HepG2 (cell line): ENCODE results near the gene CELF5. TPM values are rescaled to one million over a fixed set of nuclear protein-coding genes. Genes with fewer than 3 reads are reported as not detected.

Source experiments
- ATAC-seq: fragments of 200-7000 bp; cut with Tn5 transposase; 3 replicates; pipeline ENCODE4 v1.9.1; 2020; ENCODE audit warnings: mild to moderate bottlenecking, moderate library complexity
- BruUV-seq: library from RNA; stranded (reverse); fragments of 400-500 nt; replicated peaks from 2 replicates; lab custom pipeline; 2021; lab: Mats Ljungman, UMichigan
- CTCF ChIA-PET: fragments of 300-600 bp; formaldehyde crosslinking; extraction: SDS; loops from one replicate; lab custom pipeline; 2021; ENCODE audit warnings: low total read pairs, inconsistent platforms, low intra/inter-chr PET ratio; lab: Yijun Ruan, JAX
- POLR2A ChIA-PET: fragments of 350-600 bp; sonication (Branson Sonifier 250); formaldehyde crosslinking; loops from one replicate; lab custom pipeline; 2020; ENCODE audit warnings: antibody characterized with exemption, inconsistent platforms; lab: Yijun Ruan, JAX
- DNase-seq: peaks from one replicate; pipeline ENCODE4 v3.0.0-alpha.2; 2015; ENCODE audit warnings: low spot score
- FAIRE-seq: peaks from 3 replicates; lab custom pipeline; 2011; peaks lifted over from hg19 to GRCh38; lab: Jason Lieb, UNC
- H2AFZ ChIP-seq: one replicate; pipeline ENCODE4 v1.6.1; 2011; ENCODE audit warnings: low read length, inconsistent platforms
- H3K27ac ChIP-seq: fragments of 300-600 bp; 3 replicates; pipeline ENCODE4 v1.8.0; 2011; ENCODE audit warnings: mixed run types, mild to moderate bottlenecking, mixed read lengths, low read length, inconsistent platforms; ENCODE audit not compliant: insufficient read depth; ENCODE audit errors: extremely low read length
- H3K27me3 ChIP-seq, 2 experiments: fragments of 200-600 bp in 1 of 2; 2 replicates in 1 of 2; 3 replicates in 1 of 2; pipeline versions ENCODE4 v1.6.0 to v1.8.0; 2011; ENCODE audit warnings: low read length in 2 of 2, mild to moderate bottlenecking in 2 of 2, moderate library complexity in 2 of 2, inconsistent platforms in 1 of 2; ENCODE audit not compliant: insufficient read depth in 2 of 2, control insufficient read depth in 1 of 2
- H3K36me3 ChIP-seq, 2 experiments: fragments of 200-600 bp in 1 of 2; replicated peaks in 1 of 2; 2 replicates in 1 of 2; 3 replicates in 1 of 2; pipeline versions ENCODE4 v1.5.1 to v1.8.0; 2011; ENCODE audit warnings: low read length in 2 of 2, inconsistent platforms in 1 of 2; ENCODE audit not compliant: insufficient read depth in 2 of 2, control insufficient read depth in 1 of 2
- H3K4me1 ChIP-seq: 2 replicates; pipeline ENCODE4 v1.5.1; 2012; ENCODE audit warnings: low read length, inconsistent platforms; ENCODE audit not compliant: insufficient read depth
- H3K4me2 ChIP-seq: 2 replicates; pipeline ENCODE4 v1.6.0; 2011; ENCODE audit warnings: low read depth, low read length, inconsistent platforms
- H3K4me3 ChIP-seq, 3 experiments: fragments of 200-600 bp in 1 of 3; sonication (generic), shearing (Covaris generic) in 1 of 3; replicated peaks in 1 of 3; 2 replicates each; pipeline ENCODE4 v1.5.1; 2011 to 2016; ENCODE audit warnings: low read length in 3 of 3, inconsistent platforms in 2 of 3, low read depth in 2 of 3, mild to moderate bottlenecking in 2 of 3, control low read depth in 1 of 3, mixed read lengths in 1 of 3; ENCODE audit not compliant: insufficient read depth in 1 of 3
- H3K79me2 ChIP-seq: one replicate; pipeline ENCODE4 v1.6.1; 2011; ENCODE audit warnings: low read length, inconsistent platforms; ENCODE audit not compliant: insufficient read depth
- H3K9ac ChIP-seq: 2 replicates; pipeline ENCODE4 v1.6.0; 2011; ENCODE audit warnings: mild to moderate bottlenecking, low read depth, low read length, inconsistent platforms; ENCODE audit not compliant: insufficient read depth
- H3K9me3 ChIP-seq: 2 replicates; pipeline ENCODE4 v1.5.1; 2012; ENCODE audit warnings: mild to moderate bottlenecking, low read length
- H4K20me1 ChIP-seq: 2 replicates; pipeline ENCODE4 v1.6.0; 2011; ENCODE audit warnings: inconsistent platforms, mild to moderate bottlenecking, low read length, moderate library complexity; ENCODE audit not compliant: insufficient read depth
- AGO2 ChIP-seq: fragments of 200-400 bp; formaldehyde crosslinking; optimal IDR thresholded peaks from 2 replicates; pipeline ENCODE3; 2017; ENCODE audit warnings: mild to moderate bottlenecking, low read depth, low read length, moderate library complexity
- HOXA3 ChIP-seq: sonication (generic); formaldehyde crosslinking; IDR thresholded peaks from 2 replicates; pipeline ENCODE4 v1.5.0; 2020; ENCODE audit warnings: missing genetic modification reagents
- ZNF232 ChIP-seq: sonication (generic); formaldehyde crosslinking; IDR thresholded peaks from 2 replicates; pipeline ENCODE4 v1.4.0; 2020; ENCODE audit warnings: missing genetic modification reagents, borderline replicate concordance
- ZNF619 ChIP-seq: sonication (generic); formaldehyde crosslinking; IDR thresholded peaks from 2 replicates; pipeline ENCODE4 v1.4.0; 2020; ENCODE audit warnings: mild to moderate bottlenecking, missing genetic modification reagents
- WGBS: methylation state at CpG from one replicate; pipeline ENCODE4 v1.1.6; 2017; ENCODE audit warnings: low lambda C conversion rate; 5-methylcytosine and 5-hydroxymethylcytosine counted together
- in situ Hi-C: cut with HindIII; loops from 2 replicates; pipeline ENCODE4 v1.10.0; 2017; ENCODE audit warnings: low pct_unique_long_range_greater_than_20kb; ENCODE audit not compliant: extremely low pct_ligation_motif_present
- intact Hi-C: fragments of 100-400 bp; cut with micrococcal nuclease; formaldehyde crosslinking; loops from one replicate; pipeline ENCODE4 v1.10.0; 2022; ENCODE audit not compliant: unreplicated experiment
- polyA plus RNA-seq, 8 experiments: library from polyadenylated mRNA; depleted of rRNA in 3 of 8; stranded (reverse) in 7 of 8; unstranded in 1 of 8; fragments of >200 nt; fragmentation: Illumina TruSeq in 4 of 8; extraction: Trizol in 4 of 8; gene quantifications; 2 replicates each; pipeline versions ENCODE4 v1.2.1 to v1.2.3, GENCODE V29; 2011 to 2016; ENCODE audit warnings: low read depth in 4 of 8, missing spikeins in 1 of 8, mixed read lengths in 1 of 8; ENCODE audit not compliant: insufficient read depth in 1 of 8
- total RNA-seq, 5 experiments: library from RNA; depleted of rRNA; stranded (reverse); fragments of >200 nt; fragmentation: Illumina TruSeq; extraction: Trizol; gene quantifications; 2 replicates each; pipeline ENCODE4 v1.2.3, GENCODE V29; 2016; ENCODE audit warnings: low read depth in 1 of 5

CELF5 gene
- total and polyA plus RNA-seq, 2 of the 13 experiments (the other 11 are each of a cell fraction or from before 2014, with no cell fraction given): 0.31 to 0.84 TPM

GRCh38 chr19:3178973-3179738, 45.3 kb upstream of the CELF5 start:
- Histone ChIP-seq H2AFZ (no peak overlapping the region), H3K9me3 (no peaks in the 10 kb centered on the region), H4K20me1 (no peaks in the 10 kb centered on the region), H3K4me1 (peaks cover 16% of the 10 kb centered on the region), H3K9ac (no peak overlapping the region), H3K4me3 (no peak overlapping the region), H3K27ac (no peak overlapping the region), H3K27me3 (no peaks in the 10 kb centered on the region)
- in situ Hi-C loops (no loop called here), intact Hi-C loops (no loop called here)
- peak; percentile 43 for ATAC-seq
- POLR2A ChIA-PET: no interaction called here
- CTCF ChIA-PET: no interaction called here
- no TSS peak for BruUV-seq
- TF ChIP-seq HOXA3 (CRISPR knock-in tag) (0 out of 2 replicates have a peak, but pooled peaks have one; percentile 4), ZNF619 (no peak)
- TF ChIP-seq, all 625 proteins: peak for 1
- H3K36me3 ChIP-seq: no peaks in the 10 kb centered on the region
- DNase-seq (no peak), FAIRE-seq (no peak)
- WGBS: 89% methylated on average over 17 of the region's 52 CpGs
- H3K79me2 ChIP-seq: no peaks in the 10 kb centered on the region
- H3K4me2 ChIP-seq: no peak overlapping the region

DNA sequence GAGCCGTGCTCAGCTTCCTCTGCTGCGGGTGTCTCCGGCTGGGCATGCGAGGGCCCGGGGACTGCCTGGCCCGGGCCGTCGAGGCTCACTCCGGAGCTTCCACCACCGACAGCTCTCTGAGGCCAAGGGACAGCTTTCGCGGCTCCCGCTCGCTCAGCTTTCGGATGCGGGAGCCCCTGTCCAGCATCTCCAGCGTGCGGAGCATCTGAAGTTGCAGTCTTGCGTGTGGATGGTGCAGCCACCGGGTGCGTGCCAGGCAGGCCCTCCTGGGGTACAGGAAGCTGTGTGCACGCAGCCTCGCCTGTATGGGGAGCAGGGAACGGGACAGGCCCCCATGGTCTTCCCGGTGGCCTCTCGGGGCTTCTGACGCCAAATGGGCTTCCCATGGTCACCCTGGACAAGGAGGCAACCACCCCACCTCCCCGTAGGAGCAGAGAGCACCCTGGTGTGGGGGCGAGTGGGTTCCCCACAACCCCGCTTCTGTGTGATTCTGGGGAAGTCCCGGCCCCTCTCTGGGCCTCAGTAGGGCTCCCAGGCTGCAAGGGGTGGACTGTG, 44.6 kb upstream of the CELF5 start:
- H3K36me3 ChIP-seq: no peaks in the 10 kb centered on the region
- no peaks in the 10 kb centered on the region for H3K27me3 ChIP-seq
- H3K27ac ChIP-seq: no peak overlapping the region
- H4K20me1 ChIP-seq: no peaks in the 10 kb centered on the region
- H2AFZ ChIP-seq: no peak overlapping the region
- BruUV-seq: no TSS peak
- FAIRE-seq (no peak), ATAC-seq (no peak; the same call in 2 of the 3 replicates), DNase-seq (no peak)
- in situ Hi-C loops: no loop called here
- CTCF ChIA-PET: no interaction called here
- WGBS: 78% methylated on average over 21 of the region's 31 CpGs
- no peak overlapping the region for H3K9ac ChIP-seq
- peaks cover 23% of the 10 kb centered on the region for H3K4me1 ChIP-seq
- no peaks in the 10 kb centered on the region for H3K79me2 ChIP-seq
- TF ChIP-seq AGO2 (peak; percentile 9), ZNF232 (no peak)
- TF ChIP-seq, all 625 proteins: peak for 1
- Histone ChIP-seq H3K4me3 (no peak overlapping the region), H3K4me2 (no peak overlapping the region), H3K9me3 (no peaks in the 10 kb centered on the region)
- POLR2A ChIA-PET: no interaction called here
- intact Hi-C loops: no loop called here
